Measurements from ENCODE around the gene C17orf50. TPM values are rescaled to one million over a fixed set of nuclear protein-coding genes. Genes with fewer than 3 reads are reported as not detected.

The C17orf50 gene
- total and polyA plus RNA-seq, 2 of the 13 experiments (the other 11 are each of a cell fraction or from before 2014, with no cell fraction given): not detected

GRCh38 chr17:35764123-35764991, 3.7 kb downstream of the C17orf50 start (continued):
- no peak for TF ChIP-seq AKNA (CRISPR knock-in tag; IDR thresholded peaks at IDR 0.05; ENCODE audit: borderline replicate concordance)
- peak; percentile 87 for TF ChIP-seq ZNF446 (CRISPR knock-in tag; IDR thresholded peaks at IDR 0.05)
- no peak for TF ChIP-seq MYNN (CRISPR knock-in tag; IDR thresholded peaks at IDR 0.05; ENCODE audit: low read depth)
- TF ChIP-seq ZNF318 (CRISPR knock-in tag; IDR thresholded peaks at IDR 0.05): 0 out of 2 replicates have a peak, but pooled peaks have one; percentile 72
- TF ChIP-seq ARID4A (CRISPR knock-in tag; IDR thresholded peaks at IDR 0.05; ENCODE audit: borderline replicate concordance): peak; percentile 74; the same call in 1 of the 2 replicates
- TF ChIP-seq ZBTB44 (CRISPR knock-in tag; IDR thresholded peaks at IDR 0.05): 0 out of 2 replicates have a peak, but pooled peaks have one; percentile 26
- TF ChIP-seq GPN1 (CRISPR knock-in tag; IDR thresholded peaks at IDR 0.05; ENCODE audit: borderline replicate concordance): no peak
